Tibial nerve (tissue), 4 donors: Measurements from ENCODE around the gene RPP30.

ENCODE experiments used
- CTCF ChIP-seq, 5 experiments: fragments of 200-600 bp in 3 of 5; fragments of 450-650 bp in 2 of 5; sonication (generic) in 3 of 5; IDR thresholded peaks; one replicate each; pipeline ENCODE4 v1.5.1; 2016 to 2019; ENCODE audit warnings: antibody characterized with exemption in 5 of 5, mild to moderate bottlenecking in 3 of 5, moderate library complexity in 2 of 5
- EP300 ChIP-seq, 2 donors: sonication (generic); formaldehyde crosslinking; IDR thresholded peaks; one replicate each; pipeline ENCODE4 v1.6.1; 2017; ENCODE audit warnings: antibody characterized with exemption in 2 of 2, mild to moderate bottlenecking in 1 of 2
- POLR2A ChIP-seq, 2 donors: fragments of 450-650 bp; IDR thresholded peaks; one replicate each; pipeline ENCODE4 v1.6.1; 2017; ENCODE audit warnings: antibody characterized with exemption in 2 of 2, mild to moderate bottlenecking in 2 of 2, moderate library complexity in 2 of 2

GRCh38 chr10:90930070-90930837 lies 58.5 kb downstream of the RPP30 start:
- no peak for TF ChIP-seq CTCF (IDR thresholded peaks at IDR 0.05)
- TF ChIP-seq POLR2A (IDR thresholded peaks at IDR 0.05) = no peak
- peak in 1 of 2 donors; percentile 20 for TF ChIP-seq EP300 (IDR thresholded peaks at IDR 0.05)
